ENCODE results near the gene RBM38.

Gene RBM38

GRCh38 chr20:57400821-57401564 is 9.8 kb downstream of the RBM38 start:
- no peak for TF ChIP-seq CTCF (IDR thresholded peaks at IDR 0.05; ENCODE audit: low read depth, low read length)
- no peak overlapping the region for H3K4me3 ChIP-seq (ENCODE audit: low read depth, low read length)

GRCh38 chr20:57401565-57401918 is 10.3 kb downstream of the RBM38 start:
- no peak overlapping the region for H3K4me3 ChIP-seq (ENCODE audit: low read depth, low read length)
- no peak for TF ChIP-seq CTCF (IDR thresholded peaks at IDR 0.05; ENCODE audit: low read depth, low read length)

DNA sequence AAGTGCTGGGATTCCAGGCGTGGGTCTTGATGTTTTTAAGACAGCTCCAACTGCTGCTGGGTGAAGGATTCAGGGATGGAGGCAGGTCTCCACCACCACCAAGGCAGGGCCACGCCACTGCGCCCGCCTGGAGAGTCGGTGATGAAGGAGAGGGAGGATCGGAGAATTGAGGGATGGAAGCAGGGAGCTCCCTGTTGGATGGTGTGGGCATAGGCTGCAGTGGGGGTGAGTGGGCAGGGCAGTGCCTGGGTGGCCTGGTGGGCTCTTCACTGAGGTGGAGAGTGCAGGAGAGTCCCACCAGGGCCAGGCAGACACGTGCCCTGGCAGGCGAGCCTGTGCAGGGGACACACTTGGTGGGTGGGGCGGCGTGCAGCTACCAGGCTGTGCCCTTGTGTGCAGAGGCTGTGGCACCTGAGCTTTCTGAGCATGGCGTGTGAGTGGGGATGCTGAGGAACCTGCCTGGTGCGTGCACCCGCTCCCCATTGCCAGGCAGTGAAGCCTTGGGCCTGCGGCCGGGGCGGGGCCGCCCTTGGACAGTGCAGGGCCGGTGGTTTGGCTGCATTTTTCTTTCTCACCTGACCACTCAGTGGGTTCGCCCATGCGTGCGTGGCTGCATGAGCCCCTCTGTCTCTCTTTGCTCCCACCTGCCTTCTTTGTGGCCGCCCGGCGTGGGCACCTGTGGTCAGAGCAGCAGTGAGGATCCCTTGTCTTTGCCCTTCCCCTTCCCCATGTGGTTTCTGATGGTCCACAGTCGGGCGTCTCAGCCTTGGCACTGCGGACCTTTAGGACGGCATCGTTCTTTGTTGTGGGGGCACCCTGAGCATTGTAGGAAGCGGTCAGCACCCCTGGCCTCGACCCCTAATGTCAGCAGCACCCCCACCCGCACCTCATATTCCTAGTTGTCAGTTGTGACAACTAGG is 11.3 kb downstream of the RBM38 start:
- TF ChIP-seq CTCF (IDR thresholded peaks at IDR 0.05; ENCODE audit: low read depth, low read length) = no peak
- no peak overlapping the region for H3K4me3 ChIP-seq (ENCODE audit: low read depth, low read length)

- no peak for TF ChIP-seq CTCF (IDR thresholded peaks at IDR 0.05; ENCODE audit: low read depth, low read length)
- no peak overlapping the region for H3K4me3 ChIP-seq (ENCODE audit: low read depth, low read length)
Measured at GRCh38 chr20:57403216-57403615, 12.0 kb downstream of the RBM38 start.

DNA sequence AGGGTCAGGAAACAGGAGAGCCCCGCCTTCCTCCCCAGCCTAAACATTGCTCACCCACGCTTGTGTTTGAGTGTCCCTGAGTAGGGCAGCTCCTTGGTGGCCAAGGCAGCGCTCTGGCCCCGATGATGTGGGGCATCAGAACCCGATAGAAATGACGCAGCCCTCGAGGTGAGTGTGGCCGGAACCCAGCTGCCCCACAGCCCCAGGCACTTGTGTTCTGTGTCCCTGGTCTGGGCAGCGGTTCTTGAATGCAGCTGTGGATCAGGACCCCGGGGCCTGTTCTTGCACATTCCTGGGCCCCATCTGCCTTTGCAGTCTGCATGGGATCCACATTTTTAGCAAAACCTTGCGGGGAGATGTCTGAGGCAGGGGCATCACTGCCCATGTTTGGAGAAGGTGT is 12.8 kb downstream of the RBM38 start:
- TF ChIP-seq CTCF (IDR thresholded peaks at IDR 0.05; ENCODE audit: low read depth, low read length) = no peak
- no peak overlapping the region for H3K4me3 ChIP-seq (ENCODE audit: low read depth, low read length)

- no peak for TF ChIP-seq CTCF (IDR thresholded peaks at IDR 0.05; ENCODE audit: low read depth, low read length)
- no peak overlapping the region for H3K4me3 ChIP-seq (ENCODE audit: low read depth, low read length)
Measured at GRCh38 chr20:57404419-57405072, 13.3 kb downstream of the RBM38 start.

All from WI38 (cell line).